Nephron (organoid): ENCODE results near the gene CDH9.

Experiments
- H3K27ac Mint-ChIP-seq, 3 experiments: 2 replicates each; pipeline ENCODE4 v1.8.0; 2020; ENCODE audit warnings: mixed read lengths in 3 of 3, mild to moderate bottlenecking in 2 of 3, moderate library complexity in 1 of 3
- H3K27me3 Mint-ChIP-seq: 2 replicates; pipeline ENCODE4 v1.8.0; 2021; ENCODE audit warnings: low read depth, mild to moderate bottlenecking, moderate library complexity, mixed read lengths
- H3K36me3 Mint-ChIP-seq: 2 replicates; pipeline ENCODE4 v1.8.0; 2020; ENCODE audit warnings: low read depth, mixed read lengths
- H3K4me1 Mint-ChIP-seq: 2 replicates; pipeline ENCODE4 v1.8.0; 2020; ENCODE audit warnings: mixed read lengths
- H3K4me3 Mint-ChIP-seq, 3 experiments: 2 replicates each; pipeline ENCODE4 v1.8.0; 2020; ENCODE audit warnings: mild to moderate bottlenecking in 3 of 3, mixed read lengths in 3 of 3, moderate library complexity in 2 of 3
- H3K9me3 Mint-ChIP-seq: 2 replicates; pipeline ENCODE4 v1.8.0; 2020; ENCODE audit warnings: mixed read lengths
- CTCF ChIP-seq, 3 experiments: fragments of 200-600 bp; sonication (generic); IDR thresholded peaks; one replicate each; pipeline ENCODE4 v1.5.0; 2021; ENCODE audit warnings: antibody characterized with exemption in 3 of 3; ENCODE audit not compliant: unreplicated experiment in 3 of 3

CDH9 gene

GRCh38 chr5:26877154-26877553 is 161.2 kb downstream of the CDH9 start:
- no peaks in the 10 kb centered on the region for H3K27me3 Mint-ChIP-seq
- H3K36me3 Mint-ChIP-seq, result peaks cover 12% of the 10 kb centered on the region
- H3K4me3 Mint-ChIP-seq, result no peak overlapping the region
- TF ChIP-seq CTCF (IDR thresholded peaks at IDR 0.05; ENCODE audit: unreplicated experiment in 3 of 3), result no peak
- H3K9me3 Mint-ChIP-seq, result no peaks in the 10 kb centered on the region
- no peaks in the 10 kb centered on the region for H3K4me1 Mint-ChIP-seq
- H3K27ac Mint-ChIP-seq, result no peak overlapping the region

GRCh38 chr5:26872337-26872736 is 166.0 kb downstream of the CDH9 start:
- Mint-ChIP-seq H3K27ac (no peak overlapping the region), H3K27me3 (no peaks in the 10 kb centered on the region), H3K36me3 (no peaks in the 10 kb centered on the region), H3K9me3 (no peaks in the 10 kb centered on the region), H3K4me1 (no peaks in the 10 kb centered on the region), H3K4me3 (no peak overlapping the region)
- TF ChIP-seq CTCF (IDR thresholded peaks at IDR 0.05; ENCODE audit: unreplicated experiment in 3 of 3), result no peak

DNA sequence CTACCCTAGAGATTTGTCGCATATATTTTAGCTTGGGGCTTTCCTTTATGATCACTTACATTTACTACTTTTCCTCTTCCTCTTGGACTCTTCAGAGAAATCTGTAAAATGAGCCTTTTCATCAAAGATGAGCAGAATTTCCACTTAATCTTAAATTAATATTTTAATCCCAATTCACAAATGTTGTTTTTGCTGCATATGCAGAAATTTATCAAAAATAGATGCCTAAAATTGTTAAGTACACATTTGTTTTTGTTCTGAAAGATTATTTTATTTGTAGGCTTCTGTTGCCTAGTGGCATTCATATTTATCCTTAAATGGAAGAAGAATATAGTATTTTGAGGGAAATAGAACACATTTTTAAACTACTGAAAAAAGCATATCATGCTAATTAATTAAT is 168.6 kb downstream of the CDH9 start:
- Mint-ChIP-seq H3K9me3 (no peaks in the 10 kb centered on the region), H3K27ac (no peak overlapping the region), H3K4me3 (no peak overlapping the region), H3K27me3 (no peaks in the 10 kb centered on the region), H3K4me1 (no peaks in the 10 kb centered on the region), H3K36me3 (no peaks in the 10 kb centered on the region)
- TF ChIP-seq CTCF (IDR thresholded peaks at IDR 0.05; ENCODE audit: unreplicated experiment in 3 of 3), result no peak

- H3K4me3 Mint-ChIP-seq, result no peak overlapping the region
Measured at GRCh38 chr5:26868504-26868903, 169.9 kb downstream of the CDH9 start.

GRCh38 chr5:26864061-26864460 is 174.3 kb downstream of the CDH9 start:
- no peaks in the 10 kb centered on the region for H3K36me3 Mint-ChIP-seq
- H3K4me3 Mint-ChIP-seq, result no peak overlapping the region

More at GRCh38 chr5:26868504-26868903, 169.9 kb downstream of the CDH9 start:
- no peaks in the 10 kb centered on the region for H3K27me3 Mint-ChIP-seq
- no peak for TF ChIP-seq CTCF (IDR thresholded peaks at IDR 0.05; ENCODE audit: unreplicated experiment in 3 of 3)
- H3K4me1 Mint-ChIP-seq, result no peaks in the 10 kb centered on the region
- H3K36me3 Mint-ChIP-seq, result no peaks in the 10 kb centered on the region
- no peak overlapping the region for H3K27ac Mint-ChIP-seq
- no peaks in the 10 kb centered on the region for H3K9me3 Mint-ChIP-seq

More at GRCh38 chr5:26864061-26864460, 174.3 kb downstream of the CDH9 start:
- no peak for TF ChIP-seq CTCF (IDR thresholded peaks at IDR 0.05; ENCODE audit: unreplicated experiment in 3 of 3)
- Mint-ChIP-seq H3K27me3 (no peaks in the 10 kb centered on the region), H3K27ac (no peak overlapping the region), H3K4me1 (no peaks in the 10 kb centered on the region), H3K9me3 (no peaks in the 10 kb centered on the region)
